Breast epithelium (tissue), 3 donors: ENCODE data around the gene C6orf62.

ENCODE experiments used
- CTCF ChIP-seq, 3 donors: fragments of 450-650 bp; IDR thresholded peaks; one replicate each; pipeline ENCODE4 v1.5.1; 2016 to 2017; ENCODE audit warnings: antibody characterized with exemption in 3 of 3, mild to moderate bottlenecking in 3 of 3, moderate library complexity in 3 of 3
- POLR2A ChIP-seq: fragments of 450-650 bp; IDR thresholded peaks from one replicate; pipeline ENCODE4 v1.6.1; 2016; ENCODE audit warnings: antibody characterized with exemption, mild to moderate bottlenecking, moderate library complexity
- POLR2AphosphoS5 ChIP-seq, 3 donors: sonication (generic); formaldehyde crosslinking; IDR thresholded peaks; one replicate each; pipeline ENCODE4 v1.6.1; 2017; ENCODE audit warnings: antibody characterized with exemption in 3 of 3

GRCh38 chr6:24768361-24768760, 49.4 kb upstream of the C6orf62 start:
- no peak for TF ChIP-seq CTCF (IDR thresholded peaks at IDR 0.05)
- TF ChIP-seq POLR2A, result no peak
- no peak for TF ChIP-seq POLR2AphosphoS5 (IDR thresholded peaks at IDR 0.05)
